Activated T-cell treated with anti-CD3 and anti-CD28 coated beads, Interleukin-2, amount 50 U/mL, for 72 hours (primary cell): ENCODE results near the gene ARHGAP21. TPM values are rescaled to one million over a fixed set of nuclear protein-coding genes. Genes with fewer than 3 reads are reported as not detected.

ENCODE experiments used
- ATAC-seq, 2 donors: fragments of 150-1000 bp; cut with Tn5 transposase; replicated peaks in 1 of 2; 2 replicates each; pipeline ENCODE4 v1.10.0; 2021; ENCODE audit warnings: moderate library complexity in 2 of 2, mild to moderate bottlenecking in 1 of 2
- DNase-seq, 2 donors: peaks; one replicate each; pipeline ENCODE4 v3.0.0; 2021 to 2022; ENCODE audit warnings: mixed read lengths in 1 of 2
- H3K27ac Mint-ChIP-seq: one replicate; pipeline ENCODE4 v1.8.0; 2022; ENCODE audit warnings: mild to moderate bottlenecking, moderate library complexity, mixed read lengths
- H3K27me3 Mint-ChIP-seq: one replicate; pipeline ENCODE4 v1.8.0; 2022; ENCODE audit warnings: low read depth, mixed read lengths
- H3K36me3 Mint-ChIP-seq, 2 donors: one replicate each; pipeline ENCODE4 v1.8.0; 2022; ENCODE audit warnings: mixed read lengths in 2 of 2, mild to moderate bottlenecking in 1 of 2; ENCODE audit not compliant: insufficient read depth in 2 of 2
- H3K4me1 Mint-ChIP-seq: one replicate; pipeline ENCODE4 v1.8.0; 2022; ENCODE audit warnings: low read depth, mixed read lengths
- H3K4me3 Mint-ChIP-seq, 2 donors: one replicate each; pipeline ENCODE4 v1.8.0; 2022; ENCODE audit warnings: mild to moderate bottlenecking in 2 of 2, mixed read lengths in 2 of 2, moderate library complexity in 2 of 2
- H3K9me3 Mint-ChIP-seq, 2 donors: one replicate each; pipeline ENCODE4 v1.8.0; 2022; ENCODE audit warnings: mixed read lengths in 2 of 2
- total RNA-seq, 2 donors: library from RNA; stranded (reverse); gene quantifications; one replicate each; pipeline ENCODE4 v1.2.3, GENCODE V29; 2022

ARHGAP21 gene
- total RNA-seq, 2 donors from 2014 or later: 22.6 to 22.9 TPM

GRCh38 chr10:24597426-24597825, 126.3 kb downstream of the ARHGAP21 start:
- DNase-seq (no peak), ATAC-seq (no peak)
- H3K9me3 Mint-ChIP-seq: no peaks in the 10 kb centered on the region
- no peak overlapping the region for H3K27ac Mint-ChIP-seq
- no peak overlapping the region for H3K4me3 Mint-ChIP-seq
- peaks cover 5 to 7% of the 10 kb centered on the region in 2 donors for H3K36me3 Mint-ChIP-seq
- peaks cover 1% of the 10 kb centered on the region for H3K4me1 Mint-ChIP-seq
- no peaks in the 10 kb centered on the region for H3K27me3 Mint-ChIP-seq

GRCh38 chr10:24596217-24596930, 127.3 kb downstream of the ARHGAP21 start:
- Mint-ChIP-seq H3K9me3 (no peaks in the 10 kb centered on the region), H3K27me3 (no peaks in the 10 kb centered on the region), H3K4me1 (peaks cover under 1% of the 10 kb centered on the region), H3K4me3 (no peak overlapping the region), H3K27ac (no peak overlapping the region), H3K36me3 (peaks cover 5 to 13% of the 10 kb centered on the region in 2 donors)
- no peak for ATAC-seq
- DNase-seq: no peak

GRCh38 chr10:24590697-24591457, 132.8 kb downstream of the ARHGAP21 start:
- H3K9me3 Mint-ChIP-seq: no peaks in the 10 kb centered on the region
- H3K27ac Mint-ChIP-seq: peak overlapping the region; percentile 7
- peaks cover 7 to 8% of the 10 kb centered on the region in 2 donors for H3K36me3 Mint-ChIP-seq

DNA sequence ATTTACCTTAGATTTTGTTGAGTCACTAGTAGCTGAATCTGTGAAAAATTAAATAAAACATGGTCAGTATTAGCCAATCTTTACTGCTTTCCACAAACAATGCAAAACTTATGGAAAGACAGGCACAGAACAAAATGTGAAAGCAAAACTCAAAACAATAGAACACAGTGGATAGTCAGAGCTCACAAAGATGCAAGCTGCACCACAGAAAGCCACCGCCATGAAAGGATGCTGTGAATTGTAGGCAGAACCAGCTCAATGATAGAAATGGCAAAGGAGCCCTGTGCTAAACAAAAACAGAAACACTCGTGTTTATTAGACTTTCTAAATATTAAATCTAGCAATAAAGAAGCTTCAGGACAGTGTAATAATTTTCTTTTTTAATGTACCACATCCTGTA, 134.4 kb downstream of the ARHGAP21 start:
- Mint-ChIP-seq H3K27ac (no peak overlapping the region), H3K4me1 (peaks cover 13% of the 10 kb centered on the region), H3K9me3 (no peaks in the 10 kb centered on the region), H3K36me3 (peaks cover 6 to 12% of the 10 kb centered on the region in 2 donors), H3K4me3 (no peak overlapping the region), H3K27me3 (no peaks in the 10 kb centered on the region)
- DNase-seq (no peak), ATAC-seq (no peak)

More at GRCh38 chr10:24590697-24591457, 132.8 kb downstream of the ARHGAP21 start:
- DNase-seq (no peak), ATAC-seq (peak; percentile 74 to 81)
- Mint-ChIP-seq H3K4me1 (peaks cover 13% of the 10 kb centered on the region), H3K27me3 (no peaks in the 10 kb centered on the region), H3K4me3 (no peak overlapping the region)

DNA sequence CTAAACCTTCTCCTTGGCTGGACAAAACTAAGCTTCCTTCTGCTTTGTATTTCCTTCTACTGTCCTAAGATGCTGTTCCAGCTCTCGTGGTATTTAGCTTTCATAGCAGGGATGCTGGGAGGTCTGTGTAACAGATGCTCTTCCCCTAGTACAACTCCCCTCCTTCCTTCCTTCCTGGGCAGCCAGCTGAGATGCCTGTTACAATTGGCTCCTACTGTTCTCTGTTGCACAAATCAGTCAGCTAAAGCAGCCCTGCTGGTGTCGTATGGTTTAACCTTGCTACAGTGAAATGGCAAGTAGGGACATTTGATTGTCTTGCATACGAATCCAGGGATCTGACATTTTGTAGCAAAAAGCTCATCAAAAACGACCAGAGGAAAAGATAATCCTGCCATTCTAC, 143.8 kb downstream of the ARHGAP21 start:
- ATAC-seq (no peak), DNase-seq (no peak)
- H3K9me3 Mint-ChIP-seq: no peaks in the 10 kb centered on the region
- H3K36me3 Mint-ChIP-seq: peaks cover 0 to 2% of the 10 kb centered on the region in 2 donors
- H3K27me3 Mint-ChIP-seq: peaks cover 12% of the 10 kb centered on the region
- H3K27ac Mint-ChIP-seq: no peak overlapping the region
- peaks cover 7% of the 10 kb centered on the region for H3K4me1 Mint-ChIP-seq
- no peak overlapping the region for H3K4me3 Mint-ChIP-seq

DNA sequence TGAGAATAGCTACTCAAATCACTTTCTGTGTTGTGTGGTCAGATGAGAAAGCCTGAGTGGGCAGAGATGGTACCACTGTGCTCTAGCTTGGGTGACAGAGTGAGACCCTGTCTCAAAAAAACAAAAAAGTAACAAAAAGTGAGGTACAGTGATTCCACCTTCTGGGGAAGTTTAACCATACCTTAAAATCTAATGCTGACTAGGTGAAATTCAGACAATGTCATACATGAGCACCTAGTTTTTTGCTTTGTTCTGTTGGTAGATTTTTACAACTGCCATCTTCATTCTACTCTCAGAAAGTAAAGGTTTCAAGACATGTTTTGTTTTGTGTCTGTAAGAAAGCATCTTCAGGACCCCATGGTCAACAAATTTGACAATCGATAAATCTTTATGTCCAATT, 144.2 kb downstream of the ARHGAP21 start:
- peaks cover 0 to 2% of the 10 kb centered on the region in 2 donors for H3K36me3 Mint-ChIP-seq
- H3K27me3 Mint-ChIP-seq: peaks cover 12% of the 10 kb centered on the region
- H3K4me3 Mint-ChIP-seq: no peak overlapping the region
- H3K4me1 Mint-ChIP-seq: peaks cover 11% of the 10 kb centered on the region
- H3K27ac Mint-ChIP-seq: no peak overlapping the region
- DNase-seq: no peak
- H3K9me3 Mint-ChIP-seq: no peaks in the 10 kb centered on the region
- ATAC-seq: no peak

DNA sequence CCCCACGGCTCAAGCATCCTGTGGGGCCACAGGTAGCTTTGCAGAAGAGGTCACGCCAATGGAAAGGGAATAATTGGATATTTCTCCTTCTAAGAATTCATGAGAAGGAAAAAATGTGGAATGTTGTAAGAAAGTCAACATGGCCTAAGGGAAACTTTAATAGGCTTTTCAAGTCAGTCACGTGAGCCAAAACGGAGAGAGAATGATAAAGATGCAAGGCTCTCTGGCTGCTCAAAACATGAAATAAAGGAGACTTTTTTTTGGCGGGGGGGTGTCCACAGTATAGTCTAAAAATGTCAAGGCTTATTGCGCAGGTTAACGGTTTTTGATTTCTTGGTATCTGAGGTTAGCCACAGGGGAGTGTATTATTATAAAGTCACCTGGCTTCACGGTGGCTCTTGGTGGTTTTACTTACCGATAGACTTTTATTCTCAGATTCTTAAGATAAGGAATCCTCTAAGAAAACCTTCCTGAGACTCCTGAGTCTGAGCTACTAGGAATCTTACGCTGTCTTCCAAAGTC, 148.1 kb downstream of the ARHGAP21 start:
- Mint-ChIP-seq H3K9me3 (no peaks in the 10 kb centered on the region), H3K27me3 (peaks cover 23% of the 10 kb centered on the region), H3K4me1 (peaks cover 12% of the 10 kb centered on the region), H3K36me3 (no peaks in the 10 kb centered on the region), H3K4me3 (peak overlapping the region in 1 of 2 donors; percentile 61), H3K27ac (no peak overlapping the region)
- peak in 1 of 2 donors; percentile 20 for ATAC-seq
- DNase-seq: no peak

GRCh38 chr10:24574578-24575155, 149.0 kb downstream of the ARHGAP21 start:
- H3K4me3 Mint-ChIP-seq: no peak overlapping the region
- no peaks in the 10 kb centered on the region for H3K9me3 Mint-ChIP-seq
- peaks cover 27% of the 10 kb centered on the region for H3K27me3 Mint-ChIP-seq
- H3K27ac Mint-ChIP-seq: no peak overlapping the region
- DNase-seq: no peak
- peaks cover 12% of the 10 kb centered on the region for H3K4me1 Mint-ChIP-seq
- ATAC-seq: peak in 1 of 2 donors; percentile 36
- H3K36me3 Mint-ChIP-seq: no peaks in the 10 kb centered on the region

GRCh38 chr10:24574161-24574560, 149.5 kb downstream of the ARHGAP21 start:
- Mint-ChIP-seq H3K27ac (no peak overlapping the region), H3K4me1 (peaks cover 12% of the 10 kb centered on the region)

GRCh38 chr10:24571870-24572450, 151.7 kb downstream of the ARHGAP21 start:
- Mint-ChIP-seq H3K9me3 (no peaks in the 10 kb centered on the region), H3K4me3 (no peak overlapping the region), H3K27me3 (peaks cover 21% of the 10 kb centered on the region), H3K36me3 (no peaks in the 10 kb centered on the region), H3K4me1 (peaks cover 12% of the 10 kb centered on the region), H3K27ac (no peak overlapping the region)
- DNase-seq: no peak
- no peak for ATAC-seq

More at GRCh38 chr10:24574161-24574560, 149.5 kb downstream of the ARHGAP21 start:
- no peak for DNase-seq
- Mint-ChIP-seq H3K9me3 (no peaks in the 10 kb centered on the region), H3K27me3 (peaks cover 27% of the 10 kb centered on the region), H3K4me3 (no peak overlapping the region), H3K36me3 (no peaks in the 10 kb centered on the region)
- ATAC-seq: no peak

DNA sequence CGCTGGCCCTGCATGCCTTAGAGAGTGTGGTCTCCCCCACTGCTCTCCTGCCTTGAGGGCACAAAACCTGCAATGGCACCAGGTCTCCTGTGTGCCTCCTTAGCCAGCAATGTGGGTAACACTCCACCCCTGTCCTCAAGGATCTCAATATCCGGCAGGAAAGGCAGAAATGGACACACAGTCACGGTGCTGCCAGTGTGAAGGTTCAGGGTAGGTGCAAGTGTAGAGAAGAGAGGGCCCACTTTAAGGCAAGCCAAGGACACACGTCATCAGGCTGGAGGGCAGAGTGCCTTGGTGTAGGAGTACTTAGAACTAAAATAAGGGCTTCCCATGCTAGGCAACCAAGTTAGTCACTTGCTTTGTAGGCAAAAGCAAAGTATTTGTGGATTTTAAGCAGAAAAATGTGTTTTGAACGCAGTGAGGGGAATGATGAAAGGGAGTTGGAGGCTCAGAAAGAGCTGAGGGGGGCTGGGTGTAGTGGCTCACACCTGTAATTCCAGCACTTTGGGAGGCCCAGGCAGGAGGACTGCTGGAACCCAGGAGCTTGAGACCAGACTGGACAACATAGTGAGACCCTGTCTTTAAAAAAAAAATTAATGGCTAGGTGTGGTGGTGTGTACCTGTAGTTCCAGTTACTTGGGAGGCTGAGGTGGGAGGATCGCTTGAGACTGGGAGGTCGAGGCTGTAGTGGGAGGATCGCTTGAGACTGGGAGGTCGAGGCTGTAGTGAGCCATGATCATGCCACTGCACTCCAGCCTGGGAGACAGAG, 152.8 kb downstream of the ARHGAP21 start:
- ATAC-seq: no peak
- no peaks in the 10 kb centered on the region for H3K36me3 Mint-ChIP-seq
- no peaks in the 10 kb centered on the region for H3K9me3 Mint-ChIP-seq
- peaks cover 12% of the 10 kb centered on the region for H3K4me1 Mint-ChIP-seq
- DNase-seq: no peak
- H3K27ac Mint-ChIP-seq: no peak overlapping the region
- H3K27me3 Mint-ChIP-seq: peaks cover 21% of the 10 kb centered on the region
- no peak overlapping the region for H3K4me3 Mint-ChIP-seq
